Fibroblast of pulmonary artery (primary cell): ENCODE data around the gene MRPS18A.

Experiments
- DNase-seq: peaks from one replicate; pipeline ENCODE4 v3.0.0-alpha.2; 2010; ENCODE audit warnings: low read depth
- H3K4me3 ChIP-seq: replicated peaks from 2 replicates; pipeline ENCODE4 v1.5.1; 2011; ENCODE audit warnings: low read depth, mild to moderate bottlenecking, control low read depth, low read length, moderate library complexity
- TF ChIP-seq, protein P1 (sequence below): IDR thresholded peaks from 2 replicates; pipeline ENCODE4 v1.5.1; 2011; ENCODE audit warnings: mild to moderate bottlenecking, control low read depth, low read length, inconsistent platforms; ENCODE audit errors: missing control alignments

The MRPS18A gene

GRCh38 chr6:43671011-43671800, 16.4 kb downstream of the MRPS18A start:
- no peak overlapping the region for H3K4me3 ChIP-seq
- no peak for DNase-seq
- TF ChIP-seq, protein P1, sequence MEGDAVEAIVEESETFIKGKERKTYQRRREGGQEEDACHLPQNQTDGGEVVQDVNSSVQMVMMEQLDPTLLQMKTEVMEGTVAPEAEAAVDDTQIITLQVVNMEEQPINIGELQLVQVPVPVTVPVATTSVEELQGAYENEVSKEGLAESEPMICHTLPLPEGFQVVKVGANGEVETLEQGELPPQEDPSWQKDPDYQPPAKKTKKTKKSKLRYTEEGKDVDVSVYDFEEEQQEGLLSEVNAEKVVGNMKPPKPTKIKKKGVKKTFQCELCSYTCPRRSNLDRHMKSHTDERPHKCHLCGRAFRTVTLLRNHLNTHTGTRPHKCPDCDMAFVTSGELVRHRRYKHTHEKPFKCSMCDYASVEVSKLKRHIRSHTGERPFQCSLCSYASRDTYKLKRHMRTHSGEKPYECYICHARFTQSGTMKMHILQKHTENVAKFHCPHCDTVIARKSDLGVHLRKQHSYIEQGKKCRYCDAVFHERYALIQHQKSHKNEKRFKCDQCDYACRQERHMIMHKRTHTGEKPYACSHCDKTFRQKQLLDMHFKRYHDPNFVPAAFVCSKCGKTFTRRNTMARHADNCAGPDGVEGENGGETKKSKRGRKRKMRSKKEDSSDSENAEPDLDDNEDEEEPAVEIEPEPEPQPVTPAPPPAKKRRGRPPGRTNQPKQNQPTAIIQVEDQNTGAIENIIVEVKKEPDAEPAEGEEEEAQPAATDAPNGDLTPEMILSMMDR = no peak

GRCh38 chr6:43670623-43670986, 17.0 kb downstream of the MRPS18A start:
- TF ChIP-seq, protein P1 = no peak

GRCh38 chr6:43669922-43670622, 17.5 kb downstream of the MRPS18A start:
- H3K4me3 ChIP-seq = no peak overlapping the region
- DNase-seq = peak; percentile 35
- TF ChIP-seq, protein P1 = no peak

More at GRCh38 chr6:43670623-43670986, 17.0 kb downstream of the MRPS18A start:
- no peak overlapping the region for H3K4me3 ChIP-seq
- no peak for DNase-seq

DNA sequence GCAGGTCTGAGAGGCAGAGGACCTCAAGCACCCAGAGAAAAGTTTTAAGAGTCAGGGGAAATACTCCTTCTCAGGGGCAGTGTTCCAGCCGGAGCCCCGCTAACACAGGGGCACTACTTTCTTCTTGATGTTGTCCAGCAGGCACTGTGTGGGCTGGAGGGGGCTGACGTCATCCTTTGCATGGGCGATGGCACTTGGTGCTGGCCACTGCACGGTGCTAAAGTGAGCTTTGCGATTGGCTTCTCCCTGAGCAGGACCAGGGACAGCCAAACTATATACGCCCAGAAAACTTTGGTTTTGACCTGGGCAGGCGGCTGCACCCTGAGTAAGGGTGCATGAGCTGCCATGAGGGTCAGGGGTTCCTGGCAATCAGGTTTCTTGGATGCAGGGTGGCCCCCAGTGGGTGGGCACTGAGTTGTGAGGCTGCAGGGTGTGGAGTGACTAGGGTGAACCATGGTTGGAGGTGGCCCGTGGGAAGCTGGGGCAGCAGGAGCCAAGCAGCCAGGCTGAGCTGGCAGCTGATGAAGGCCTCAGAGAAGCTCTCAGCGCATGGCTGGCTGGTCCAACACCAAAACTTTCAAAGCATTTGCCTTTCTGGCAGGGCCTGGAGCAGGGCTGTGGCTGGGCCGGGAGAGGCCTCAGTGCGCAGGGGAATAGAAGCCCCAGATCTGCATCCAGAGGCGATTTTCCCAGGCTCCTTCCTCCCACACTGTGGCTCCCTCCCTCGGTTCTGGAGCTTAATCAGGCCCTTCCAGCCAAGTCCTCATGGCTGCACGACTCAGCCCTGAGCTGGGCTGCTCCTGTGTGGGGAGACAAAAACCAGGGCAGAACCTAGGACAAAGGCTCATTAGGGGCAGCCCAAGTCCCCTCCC, 18.3 kb downstream of the MRPS18A start:
- DNase-seq = peak; percentile 65

GRCh38 chr6:43668151-43669028, 19.2 kb downstream of the MRPS18A start:
- H3K4me3 ChIP-seq = no peak overlapping the region
- peak; percentile 67 for DNase-seq

More for the DNA sequence above, 18.3 kb downstream of the MRPS18A start:
- no peak overlapping the region for H3K4me3 ChIP-seq
- TF ChIP-seq, protein P1 = no peak

More at GRCh38 chr6:43668151-43669028, 19.2 kb downstream of the MRPS18A start:
- TF ChIP-seq, protein P1 = peak; percentile 62
